Smooth muscle cell (in vitro differentiated cells): ENCODE measurements around the gene KLHL18. TPM values are rescaled to one million over a fixed set of nuclear protein-coding genes. Genes with fewer than 3 reads are reported as not detected.

Experiments used
- DNase-seq: peaks from one replicate; lab custom pipeline; 2025; ENCODE audit not compliant: unreplicated experiment; lab: John Stamatoyannopoulos, UW
- H2AFZ ChIP-seq: fragments of 200-600 bp; sonication (generic); 2 replicates; pipeline ENCODE4 v1.6.0; 2016; ENCODE audit warnings: antibody characterized with exemption, low read depth, mild to moderate bottlenecking
- H3F3A ChIP-seq: fragments of 200-600 bp; sonication (generic); 2 replicates; pipeline ENCODE4 v1.6.0; 2017; ENCODE audit warnings: antibody characterized with exemption, low read depth
- H3K27ac ChIP-seq: fragments of 200-600 bp; sonication (generic); 2 replicates; pipeline ENCODE4 v1.5.1; 2016; ENCODE audit warnings: low read depth, mild to moderate bottlenecking
- H3K27me3 ChIP-seq: fragments of 200-600 bp; sonication (generic); 2 replicates; pipeline ENCODE4 v1.6.1; 2016; ENCODE audit warnings: low read depth, mild to moderate bottlenecking
- H3K36me3 ChIP-seq: fragments of 200-600 bp; sonication (generic); 2 replicates; pipeline ENCODE4 v1.5.1; 2016; ENCODE audit warnings: low read depth
- H3K4me1 ChIP-seq: fragments of 200-600 bp; sonication (generic); 2 replicates; pipeline ENCODE4 v1.5.1; 2016; ENCODE audit warnings: low read depth
- H3K4me2 ChIP-seq: fragments of 200-600 bp; sonication (generic); 2 replicates; pipeline ENCODE4 v1.6.0; 2016; ENCODE audit warnings: mild to moderate bottlenecking
- H3K4me3 ChIP-seq: fragments of 200-600 bp; sonication (generic); 2 replicates; pipeline ENCODE4 v1.5.1; 2016; ENCODE audit warnings: mild to moderate bottlenecking
- H3K79me2 ChIP-seq: fragments of 200-600 bp; sonication (generic); 2 replicates; pipeline ENCODE4 v1.6.0; 2016; ENCODE audit warnings: low read depth, mild to moderate bottlenecking
- H3K9ac ChIP-seq: fragments of 200-600 bp; sonication (generic); 2 replicates; pipeline ENCODE4 v1.6.0; 2016; ENCODE audit warnings: low read depth
- H3K9me3 ChIP-seq: fragments of 200-600 bp; sonication (generic); replicated peaks from 2 replicates; pipeline ENCODE4 v1.5.1; 2016; ENCODE audit warnings: low read depth
- H4K20me1 ChIP-seq: fragments of 200-600 bp; sonication (generic); 2 replicates; pipeline ENCODE4 v1.6.0; 2016; ENCODE audit warnings: low read depth
- CTCF ChIP-seq: fragments of 200-600 bp; sonication (generic); IDR thresholded peaks from 2 replicates; pipeline ENCODE4 v1.5.1; 2017; ENCODE audit warnings: borderline replicate concordance, mild to moderate bottlenecking, antibody characterized with exemption; ENCODE audit not compliant: insufficient read depth, poor library complexity, severe bottlenecking
- WGBS: methylation state at CpG from one replicate; pipeline ENCODE4 v1.1.7; 2016; ENCODE audit warnings: low lambda C conversion rate; 5-methylcytosine and 5-hydroxymethylcytosine counted together
- polyA plus RNA-seq: library from polyadenylated mRNA; unstranded; fragments of >200 nt; fragmentation: Nextera tagmentation; extraction: Ambion mirVana; gene quantifications from 2 replicates; pipeline ENCODE4 v1.2.1, GENCODE V29; 2016
- total RNA-seq: library from RNA; depleted of rRNA; stranded (reverse); fragments of >200 nt; gene quantifications from 2 replicates; pipeline ENCODE4 v1.2.3, GENCODE V29; 2014

KLHL18 gene
- total and polyA plus RNA-seq, 2 experiments from 2014 or later: 17.6 to 17.8 TPM

GRCh38 chr3:47385796-47386195 is 103.1 kb downstream of the KLHL18 start:
- H3K4me1 ChIP-seq: peaks cover 6% of the 10 kb centered on the region
- peaks cover 88% of the 10 kb centered on the region for H4K20me1 ChIP-seq
- 93% methylated on average over 2 of the region's 2 CpGs for WGBS
- no peaks in the 10 kb centered on the region for H3K9me3 ChIP-seq
- no peak for TF ChIP-seq CTCF
- no peaks in the 10 kb centered on the region for H3K27me3 ChIP-seq
- H3K79me2 ChIP-seq: peaks cover 90% of the 10 kb centered on the region
- no peaks in the 10 kb centered on the region for H3F3A ChIP-seq
- H3K36me3 ChIP-seq: no peaks in the 10 kb centered on the region
- no peak for DNase-seq
- H3K9ac ChIP-seq: no peak overlapping the region
- H3K4me3 ChIP-seq: no peak overlapping the region
- H3K27ac ChIP-seq: peak overlapping the region; percentile 44
- H2AFZ ChIP-seq: no peak overlapping the region
- H3K4me2 ChIP-seq: no peak overlapping the region

GRCh38 chr3:47392933-47393332 is 110.2 kb downstream of the KLHL18 start:
- no peak for TF ChIP-seq CTCF
- Histone ChIP-seq H3K79me2 (peaks cover 65% of the 10 kb centered on the region), H3K27me3 (no peaks in the 10 kb centered on the region), H3K36me3 (no peaks in the 10 kb centered on the region), H3K4me3 (no peak overlapping the region), H3K9ac (no peak overlapping the region), H4K20me1 (peaks cover 99% of the 10 kb centered on the region), H3F3A (no peaks in the 10 kb centered on the region), H3K27ac (no peak overlapping the region), H3K9me3 (no peaks in the 10 kb centered on the region), H2AFZ (no peak overlapping the region), H3K4me2 (no peak overlapping the region), H3K4me1 (no peaks in the 10 kb centered on the region)
- 98% methylated on average over 3 of the region's 3 CpGs for WGBS
- DNase-seq: no peak

GRCh38 chr3:47394140-47394870 is 111.6 kb downstream of the KLHL18 start:
- Histone ChIP-seq H3F3A (no peaks in the 10 kb centered on the region), H3K4me3 (no peak overlapping the region), H3K27ac (no peak overlapping the region), H4K20me1 (peaks cover 99% of the 10 kb centered on the region), H3K27me3 (no peaks in the 10 kb centered on the region), H2AFZ (no peak overlapping the region), H3K79me2 (peaks cover 54% of the 10 kb centered on the region), H3K9me3 (no peaks in the 10 kb centered on the region), H3K4me2 (no peak overlapping the region), H3K9ac (no peak overlapping the region), H3K36me3 (no peaks in the 10 kb centered on the region), H3K4me1 (no peaks in the 10 kb centered on the region)
- no peak for DNase-seq
- TF ChIP-seq CTCF: peak; percentile 5
- 51% methylated on average over 8 of the region's 8 CpGs for WGBS

- no peak overlapping the region for H3K9ac ChIP-seq
- no peak for DNase-seq
- peaks cover 3% of the 10 kb centered on the region for H3F3A ChIP-seq
- WGBS: 78% methylated on average over 3 of the region's 3 CpGs
- no peaks in the 10 kb centered on the region for H3K27me3 ChIP-seq
- H3K4me2 ChIP-seq: no peak overlapping the region
- H2AFZ ChIP-seq: no peak overlapping the region
- H3K4me3 ChIP-seq: no peak overlapping the region
- peaks cover 100% of the 10 kb centered on the region for H4K20me1 ChIP-seq
- no peak overlapping the region for H3K27ac ChIP-seq
- H3K9me3 ChIP-seq: no peaks in the 10 kb centered on the region
- no peaks in the 10 kb centered on the region for H3K4me1 ChIP-seq
- H3K36me3 ChIP-seq: no peaks in the 10 kb centered on the region
- peaks cover 48% of the 10 kb centered on the region for H3K79me2 ChIP-seq
- TF ChIP-seq CTCF: no peak
These were observed 112.1 kb downstream of the KLHL18 start for GRCh38 chr3:47394881-47395280.
